ENCODE results near the gene WDR35.

Gene WDR35

GRCh38 chr2:19987936-19988335 lies 2.0 kb downstream of the WDR35 start:
- CTCF ChIA-PET, result interaction anchor here (0.8 to 1.8 kb wide), 9 partner anchors 10 to 118 kb away, joined by 3 to 10 read pairs (median 4); no protein-coding TSS in a partner anchor
- DNase-seq (ENCODE audit: extremely low spot score), result peak; percentile 56
- no peak for TF ChIP-seq CTCF (IDR thresholded peaks at IDR 0.05; ENCODE audit: control extremely low read depth, extremely low read depth, low read depth, missing control alignments)
- POLR2A ChIA-PET, result no interaction called here

- TF ChIP-seq CTCF (IDR thresholded peaks at IDR 0.05; ENCODE audit: control extremely low read depth, extremely low read depth, low read depth, missing control alignments), result no peak
- ChIA-PET POLR2A (no interaction called here), CTCF (interaction anchor here (1.0 to 2.1 kb wide), 3 partner anchors 12 to 33 kb away, joined by 3 to 11 read pairs (median 4); no protein-coding TSS in a partner anchor)
- DNase-seq (ENCODE audit: extremely low spot score), result no peak
These were observed 7.6 kb downstream of the WDR35 start for GRCh38 chr2:19982268-19982667.

DNA sequence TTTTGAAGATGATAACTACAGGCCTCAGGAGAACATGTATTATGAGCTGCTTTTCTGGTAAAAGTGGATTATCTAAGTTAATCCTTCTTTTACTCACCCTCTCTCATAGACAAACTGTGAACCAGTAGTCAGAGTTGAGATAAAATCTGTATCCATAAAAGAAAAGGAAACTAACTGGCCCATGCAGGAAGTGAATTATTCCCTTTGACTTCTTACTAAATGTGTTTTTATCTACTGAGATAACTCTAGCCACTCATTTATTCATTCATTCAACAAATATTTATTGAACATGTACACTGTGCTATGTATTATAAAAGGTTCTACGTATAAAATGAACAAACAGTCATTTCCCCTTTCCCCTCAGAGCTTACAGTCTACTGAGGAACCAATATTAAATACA lies 10.0 kb downstream of the WDR35 start:
- CTCF ChIA-PET, result interaction anchor here (1.2 kb wide), 1 partner anchor 36 kb away, joined by 3 read pairs; no protein-coding TSS in a partner anchor
- DNase-seq (ENCODE audit: extremely low spot score), result no peak
- no peak for TF ChIP-seq CTCF (IDR thresholded peaks at IDR 0.05; ENCODE audit: control extremely low read depth, extremely low read depth, low read depth, missing control alignments)
- POLR2A ChIA-PET, result interaction anchor here (0.7 kb wide), 1 partner anchor 247 kb away, joined by 3 read pairs; no protein-coding TSS in a partner anchor

- ChIA-PET CTCF (interaction anchor here (0.9 kb wide), 1 partner anchor 15 kb away, joined by 3 read pairs; no protein-coding TSS in a partner anchor), POLR2A (no interaction called here)
- TF ChIP-seq CTCF (IDR thresholded peaks at IDR 0.05; ENCODE audit: control extremely low read depth, extremely low read depth, low read depth, missing control alignments), result no peak
- DNase-seq (ENCODE audit: extremely low spot score), result no peak
These were observed 16.4 kb downstream of the WDR35 start for GRCh38 chr2:19973466-19973865.

DNA sequence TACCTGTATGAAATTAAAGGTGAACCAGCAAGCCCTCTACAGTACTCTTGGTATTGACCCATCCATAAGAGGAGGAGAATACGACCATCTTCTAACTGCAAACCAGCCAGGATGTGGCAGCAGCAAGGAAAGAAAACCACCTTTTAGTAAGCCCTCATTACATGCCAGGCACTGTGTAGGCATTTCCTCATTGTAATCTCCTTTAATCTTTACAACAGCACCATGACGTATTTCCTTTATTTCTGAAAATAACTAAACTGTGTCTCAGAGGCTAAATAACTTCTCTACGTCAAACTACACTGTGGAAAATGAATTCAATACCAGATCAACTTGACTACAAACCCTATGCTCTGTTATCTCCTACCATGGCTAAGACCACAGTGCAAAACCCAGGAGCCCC lies 18.2 kb downstream of the WDR35 start:
- ChIA-PET POLR2A (no interaction called here), CTCF (no interaction called here)
- no peak for TF ChIP-seq CTCF (IDR thresholded peaks at IDR 0.05; ENCODE audit: control extremely low read depth, extremely low read depth, low read depth, missing control alignments)
- no peak for DNase-seq (ENCODE audit: extremely low spot score)

GRCh38 chr2:19963386-19963785 lies 26.5 kb downstream of the WDR35 start:
- no peak for DNase-seq (ENCODE audit: extremely low spot score)
- CTCF ChIA-PET, result interaction anchor here (1.0 kb wide), 1 partner anchor 135 kb away, joined by 4 read pairs; no protein-coding TSS in a partner anchor
- POLR2A ChIA-PET, result no interaction called here
- TF ChIP-seq CTCF (IDR thresholded peaks at IDR 0.05; ENCODE audit: control extremely low read depth, extremely low read depth, low read depth, missing control alignments), result no peak

Measured in GM10248 (cell line).